Hematopoietic multipotent progenitor cell (in vitro differentiated cells): ENCODE data around the gene TAF5L. TPM values are rescaled to one million over a fixed set of nuclear protein-coding genes. Genes with fewer than 3 reads are reported as not detected.
A peak's percentile ranks its signal among the peaks of the same experiment; 100 is the strongest.
"Not testable (repeated sequence)": the region's sequence is repeated elsewhere in the genome, so short reads cannot be mapped to it uniquely, and the experiment has no call there.

Source experiments
- DNase-seq, 3 donors: peaks; one replicate each; pipeline ENCODE4 v3.0.0-alpha.2; 2011 to 2015; ENCODE audit warnings: low read depth in 2 of 3, low spot score in 2 of 3
- total RNA-seq: library from RNA; depleted of rRNA; stranded (reverse); fragments of >200 nt; gene quantifications from one replicate; pipeline ENCODE4 v1.2.3, GENCODE V29; 2012

The TAF5L gene
- total RNA-seq, 1 donor = 21.3 TPM

- DNase-seq = no peak
Observed at GRCh38 chr1:229572286-229572685, 53.6 kb downstream of the TAF5L start.

GRCh38 chr1:229570891-229571516 lies 54.9 kb downstream of the TAF5L start:
- DNase-seq = no peak

- DNase-seq = no peak
Observed at GRCh38 chr1:229570305-229570704, 55.6 kb downstream of the TAF5L start.

- no peak for DNase-seq
Observed at GRCh38 chr1:229567109-229567868, 58.6 kb downstream of the TAF5L start.

- DNase-seq = no peak
Observed at GRCh38 chr1:229563701-229564100, 62.2 kb downstream of the TAF5L start.

GRCh38 chr1:229563241-229563640 lies 62.7 kb downstream of the TAF5L start:
- no peak for DNase-seq

GRCh38 chr1:229562686-229563085 lies 63.2 kb downstream of the TAF5L start:
- DNase-seq = no peak

GRCh38 chr1:229561141-229561540 lies 64.8 kb downstream of the TAF5L start:
- no peak for DNase-seq

- DNase-seq = not testable (repeated sequence)
Observed at GRCh38 chr1:229560124-229560523, 65.8 kb downstream of the TAF5L start.

GRCh38 chr1:229559336-229559801 lies 66.6 kb downstream of the TAF5L start:
- DNase-seq = not testable (repeated sequence)

GRCh38 chr1:229558460-229559335 lies 67.2 kb downstream of the TAF5L start, which contains the start of gene ABCB10:
ABCB10 (minus strand) TSS chr1:229558707; CDS start chr1:229558652, 55 bp downstream.
- DNase-seq = peak; percentile 75 to 97 (median 97)

- peak; percentile 9 to 35 (median 17) for DNase-seq
Observed at GRCh38 chr1:229557913-229558414, 68.0 kb downstream of the TAF5L start.

- DNase-seq = peak in 1 of 3 donors; percentile 26
Observed at GRCh38 chr1:229557200-229557850, 68.6 kb downstream of the TAF5L start.

- peak in 2 of 3 donors; percentile 52 to 70 for DNase-seq
Observed at GRCh38 chr1:229554886-229555621, 70.9 kb downstream of the TAF5L start.

GRCh38 chr1:229553621-229554130 lies 72.2 kb downstream of the TAF5L start:
- DNase-seq = no peak

GRCh38 chr1:229552732-229553131 lies 73.2 kb downstream of the TAF5L start:
- DNase-seq = no peak

- no peak for DNase-seq
Observed at GRCh38 chr1:229550812-229551567, 74.9 kb downstream of the TAF5L start.

GRCh38 chr1:229547542-229547941 lies 78.4 kb downstream of the TAF5L start:
- DNase-seq = no peak

GRCh38 chr1:229544587-229544986 lies 81.3 kb downstream of the TAF5L start:
- no peak for DNase-seq
